Nucleus accumbens (tissue), 56 donors: ENCODE measurements around the gene APBB1IP.
"Not testable (repeated sequence)": the region's sequence is repeated elsewhere in the genome, so short reads cannot be mapped to it uniquely, and the experiment has no call there.

Experiments used
- DNase-seq, 56 donors: peaks; one replicate each; lab custom pipeline; 2025; lab: John Stamatoyannopoulos, UW

APBB1IP gene

GRCh38 chr10:26475386-26475785 is 37.2 kb downstream of the APBB1IP start:
- DNase-seq: no peak

DNA sequence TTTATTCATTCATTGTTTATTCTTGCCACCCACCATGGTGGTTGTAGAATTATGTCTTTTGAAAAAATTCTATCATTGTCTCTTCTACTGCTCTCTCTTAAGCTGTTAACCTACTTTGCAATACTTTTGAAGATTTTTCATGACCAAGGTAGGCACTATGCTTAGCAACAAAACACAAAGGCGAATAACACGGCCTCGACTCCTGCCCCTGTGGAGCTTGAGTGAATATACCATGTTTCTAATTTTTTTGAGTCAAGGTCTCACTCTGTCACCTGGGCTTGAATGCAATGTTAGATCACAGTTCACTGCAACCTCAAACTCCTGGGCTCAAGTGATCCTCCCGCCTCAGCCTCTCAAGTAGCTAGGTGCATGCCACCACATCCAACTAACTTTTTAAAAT is 39.4 kb downstream of the APBB1IP start:
- no peak for DNase-seq

DNA sequence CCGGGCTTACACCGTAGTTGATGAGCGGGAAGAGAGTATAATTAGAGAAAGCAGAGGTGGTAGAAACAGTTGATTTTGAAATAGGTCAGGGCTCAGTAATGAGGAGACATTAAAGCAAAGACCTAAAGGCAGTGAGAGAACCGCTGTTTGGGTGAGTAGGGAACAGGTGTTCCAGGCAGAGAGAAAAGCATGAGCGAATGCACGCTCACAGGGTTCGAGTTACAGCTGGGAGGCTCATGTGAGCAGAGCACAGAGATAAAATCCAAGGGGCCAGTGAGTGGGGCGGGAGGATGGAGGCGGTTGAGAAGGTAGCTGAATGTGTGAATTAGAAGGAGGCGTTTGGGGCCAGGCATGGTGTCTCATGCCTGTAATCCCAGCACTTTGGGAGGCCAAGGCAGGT is 39.9 kb downstream of the APBB1IP start:
- DNase-seq: no peak

DNA sequence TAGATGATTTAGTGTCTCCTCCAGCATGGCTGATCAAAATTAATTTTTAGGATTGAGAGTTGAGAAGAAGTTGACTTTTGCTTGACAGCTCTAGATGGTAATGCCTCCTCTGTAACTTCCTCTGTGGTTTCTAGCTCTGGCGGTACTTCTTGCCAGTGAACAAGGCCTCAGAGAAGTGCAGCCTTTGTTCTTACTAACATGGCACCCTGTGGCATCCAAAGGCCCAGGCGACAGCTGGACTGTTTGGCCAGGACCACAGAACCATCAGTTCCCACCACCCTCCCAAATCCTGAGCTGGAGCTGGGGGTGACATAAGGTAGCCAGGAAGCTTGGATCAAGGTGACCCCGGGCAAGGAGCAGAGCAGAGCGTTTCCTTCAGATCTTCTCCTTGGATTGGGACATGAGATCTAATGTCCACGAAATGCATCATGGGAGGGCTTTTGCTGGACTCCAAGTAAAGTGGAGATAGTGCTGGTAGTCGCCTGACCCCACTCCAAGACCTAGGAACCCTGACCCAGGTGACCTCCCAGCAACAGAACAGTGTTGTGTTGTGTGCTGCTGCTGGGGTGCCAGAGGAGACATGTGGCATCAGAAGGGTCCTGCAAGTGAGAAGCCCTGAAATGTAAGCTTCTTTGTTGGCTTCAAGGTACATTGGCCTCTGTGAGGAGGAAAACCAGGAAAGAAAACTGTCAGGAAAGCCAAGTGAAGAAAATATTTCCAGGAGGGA is 41.8 kb downstream of the APBB1IP start:
- DNase-seq: no peak

GRCh38 chr10:26481315-26481692 is 43.2 kb downstream of the APBB1IP start:
- DNase-seq: no peak

GRCh38 chr10:26481914-26482550 is 43.9 kb downstream of the APBB1IP start:
- no peak for DNase-seq

DNA sequence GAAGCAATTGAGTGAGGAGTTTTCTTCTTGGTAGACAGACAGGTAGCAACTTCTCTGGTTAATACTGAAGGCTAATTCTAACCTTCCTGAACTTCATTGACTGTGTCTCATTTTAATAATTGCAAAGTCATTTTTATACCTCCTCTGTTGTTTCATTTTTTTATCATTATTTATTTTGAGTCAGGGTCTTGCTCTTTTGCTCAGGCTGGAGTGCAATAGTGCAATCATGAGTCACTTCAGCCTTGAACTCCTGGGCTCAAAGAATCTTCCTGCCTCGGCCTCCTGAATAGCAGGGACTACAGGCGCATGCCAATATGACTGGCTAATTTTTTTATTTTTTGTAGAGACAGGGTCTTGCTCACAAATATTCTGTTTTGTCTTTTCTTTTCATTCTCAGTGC is 45.4 kb downstream of the APBB1IP start:
- no peak for DNase-seq

GRCh38 chr10:26485150-26485941 is 47.2 kb downstream of the APBB1IP start:
- DNase-seq: no peak

DNA sequence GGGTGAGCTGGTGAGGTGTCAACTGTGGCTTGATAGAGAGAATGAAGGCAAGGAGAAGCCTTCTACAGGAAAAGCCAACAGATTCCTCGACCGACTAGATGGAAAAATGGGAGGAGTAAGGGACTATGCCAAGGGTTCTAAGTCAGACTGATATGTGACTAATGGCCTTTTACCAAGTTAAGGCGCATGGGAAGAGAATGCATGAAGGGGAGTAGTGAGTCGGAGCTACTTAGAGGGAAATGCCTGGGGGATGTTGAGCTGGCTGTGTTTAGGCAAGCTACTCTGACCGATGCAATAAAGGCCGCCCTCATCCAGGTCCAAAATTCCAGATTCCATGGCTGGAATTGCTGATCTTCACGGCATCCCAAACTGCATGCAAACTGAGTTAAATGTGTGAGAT is 48.2 kb downstream of the APBB1IP start:
- DNase-seq: no peak

DNA sequence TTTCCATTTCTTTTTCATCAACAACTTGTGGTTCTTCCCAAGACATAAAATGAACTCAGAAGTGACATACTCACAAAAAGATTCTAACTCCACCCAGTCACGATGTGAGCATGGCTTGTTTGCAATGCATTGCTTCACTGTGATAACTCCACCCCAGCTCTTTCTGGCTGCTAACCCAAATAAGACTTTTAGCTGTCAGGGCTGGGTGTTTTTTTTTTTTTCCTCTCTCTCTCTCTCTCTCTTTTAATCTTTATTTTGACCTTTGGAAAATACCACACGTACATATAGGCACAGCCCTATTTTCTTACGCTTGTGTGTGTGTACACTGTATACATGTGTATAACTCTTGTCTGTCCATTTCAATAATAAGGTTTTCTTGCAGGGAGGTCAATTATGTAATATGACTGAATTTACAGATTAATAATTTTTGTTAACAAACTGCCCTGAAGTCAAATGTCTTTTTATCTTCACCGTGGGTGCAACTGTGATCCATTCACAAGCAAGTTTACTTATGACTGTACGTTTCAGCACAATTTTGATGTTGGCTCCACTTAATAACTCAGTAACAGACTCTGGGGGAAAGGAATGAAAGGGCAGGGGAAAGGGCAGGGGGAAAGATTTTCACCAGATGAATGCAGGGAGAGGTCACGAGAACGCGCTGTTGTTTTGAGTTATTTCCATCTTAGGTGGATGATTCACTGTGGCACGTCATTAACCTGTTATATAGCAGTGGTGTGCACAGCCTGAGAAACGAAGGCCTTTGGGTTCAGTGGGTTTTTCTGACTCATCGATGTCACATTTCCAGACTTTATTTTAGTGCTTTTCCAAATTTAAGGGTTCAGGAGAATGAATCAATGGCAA is 49.1 kb downstream of the APBB1IP start:
- DNase-seq: peak in 10 of 56 donors; percentile 2 to 47 (median 12)

DNA sequence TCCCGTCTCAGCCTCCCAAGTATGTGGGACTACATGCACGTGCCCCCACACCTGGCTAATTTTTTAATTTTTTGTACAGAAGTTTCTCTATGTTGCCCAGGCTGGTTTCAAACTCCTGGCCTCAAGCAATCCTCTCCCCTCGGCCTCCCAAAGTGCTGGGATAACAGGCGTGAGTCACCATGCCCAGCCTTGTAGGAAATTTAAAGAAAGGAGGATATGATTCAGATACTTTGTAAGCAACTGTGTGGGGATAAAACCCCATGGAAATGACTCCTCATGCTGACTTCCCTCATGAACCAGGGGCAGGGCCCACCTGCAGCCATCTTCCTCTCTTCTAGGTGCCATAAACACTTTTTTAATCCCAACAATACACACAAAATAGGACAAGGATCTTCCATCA is 50.2 kb downstream of the APBB1IP start:
- DNase-seq: no peak

DNA sequence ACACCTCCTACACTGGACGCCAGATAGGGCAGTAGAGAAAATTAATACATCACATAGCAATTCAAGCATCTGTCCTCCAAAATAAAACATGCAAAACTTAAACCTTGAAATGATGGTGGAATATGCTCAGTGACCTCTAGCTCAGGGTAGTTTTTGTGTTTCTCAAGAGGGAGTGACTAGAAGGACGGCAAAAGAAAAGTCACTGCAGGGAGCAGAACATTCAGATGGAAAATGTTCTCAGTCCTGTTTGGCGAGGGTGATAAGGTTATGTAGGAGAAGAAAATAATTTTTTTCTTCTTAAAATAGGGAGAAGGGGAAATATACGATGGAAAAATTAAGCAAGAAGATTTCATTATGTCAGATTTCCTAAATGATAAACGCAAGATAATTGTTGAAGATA is 50.9 kb downstream of the APBB1IP start:
- DNase-seq: no peak

DNA sequence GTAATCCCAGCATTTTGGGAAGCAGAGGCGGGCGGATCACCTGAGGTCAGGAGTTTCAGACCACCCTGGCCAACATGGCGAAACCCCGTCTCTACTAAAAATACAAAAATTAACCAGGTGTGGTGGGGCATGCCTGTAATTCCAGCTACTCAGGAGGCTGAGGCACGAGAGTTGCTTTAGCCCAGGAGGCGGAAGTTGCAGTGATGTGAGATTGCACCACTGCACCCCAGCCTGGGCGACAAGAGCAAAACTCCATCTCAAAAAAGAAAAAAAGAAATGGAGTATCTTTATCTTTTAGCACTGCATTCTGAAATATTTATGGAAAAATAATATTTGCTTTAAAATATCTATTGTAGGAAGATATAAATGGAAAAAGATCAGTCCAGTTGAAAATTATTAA is 52.2 kb downstream of the APBB1IP start:
- DNase-seq: not testable (repeated sequence)

- no peak for DNase-seq
Measured at GRCh38 chr10:26491276-26491675, 53.1 kb downstream of the APBB1IP start.

GRCh38 chr10:26491934-26492333 is 53.8 kb downstream of the APBB1IP start:
- no peak for DNase-seq

DNA sequence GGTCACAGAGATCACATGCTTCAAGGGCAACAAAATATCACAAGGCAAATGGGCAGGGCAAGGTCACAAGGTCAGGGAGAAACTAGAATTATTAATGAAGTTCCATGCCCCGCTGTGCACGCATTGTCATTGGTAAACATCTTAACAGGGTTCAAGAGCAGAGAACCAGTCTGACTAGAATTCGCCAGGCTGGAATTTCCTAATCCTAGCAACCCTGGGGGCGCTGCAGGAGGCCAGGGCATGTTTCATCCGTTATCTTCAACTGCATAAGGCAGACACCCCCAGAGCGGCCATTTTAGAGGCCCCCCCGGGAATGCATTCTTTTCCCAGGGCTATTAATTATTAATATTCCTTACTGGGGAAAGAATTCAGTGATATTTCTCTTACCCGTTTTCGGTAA is 54.6 kb downstream of the APBB1IP start:
- not testable (repeated sequence) for DNase-seq

GRCh38 chr10:26494018-26494417 is 55.9 kb downstream of the APBB1IP start:
- DNase-seq: no peak

DNA sequence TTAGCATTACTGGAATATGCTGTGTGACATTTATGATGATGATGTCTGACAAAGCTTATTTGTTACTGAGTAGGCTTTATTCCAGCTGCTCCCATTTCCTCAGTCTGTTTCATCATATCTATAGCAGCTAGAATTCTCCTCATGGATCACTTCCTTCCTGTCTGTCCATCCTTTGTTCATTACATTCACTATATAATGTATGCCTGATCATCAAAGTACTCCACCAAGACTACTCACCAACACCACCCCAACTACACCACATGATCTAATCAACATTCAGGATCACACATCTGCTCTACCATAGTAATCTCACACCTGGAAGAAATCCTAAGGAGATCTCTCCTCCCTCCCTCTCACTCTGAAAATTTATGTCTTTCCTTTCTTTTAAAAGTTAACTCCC is 61.3 kb downstream of the APBB1IP start:
- DNase-seq: no peak

DNA sequence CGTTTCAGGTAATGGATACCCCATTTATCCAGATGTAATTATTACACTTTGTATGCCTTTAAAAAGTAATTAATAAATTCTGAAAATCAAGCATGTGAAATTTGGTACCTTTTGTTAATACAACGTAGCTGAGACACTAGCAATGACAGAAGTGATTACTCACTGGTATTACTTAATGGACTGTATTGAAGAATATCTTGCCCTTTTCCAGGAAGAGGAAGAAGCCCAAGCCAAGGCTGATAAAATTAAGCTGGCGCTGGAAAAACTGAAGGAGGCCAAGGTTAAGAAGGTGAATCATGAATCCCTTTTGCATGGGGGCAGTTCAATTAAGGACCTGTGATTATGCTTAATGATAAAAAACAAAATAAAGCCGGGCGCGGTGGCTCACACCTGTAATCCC is 64.8 kb downstream of the APBB1IP start:
- DNase-seq: no peak

DNA sequence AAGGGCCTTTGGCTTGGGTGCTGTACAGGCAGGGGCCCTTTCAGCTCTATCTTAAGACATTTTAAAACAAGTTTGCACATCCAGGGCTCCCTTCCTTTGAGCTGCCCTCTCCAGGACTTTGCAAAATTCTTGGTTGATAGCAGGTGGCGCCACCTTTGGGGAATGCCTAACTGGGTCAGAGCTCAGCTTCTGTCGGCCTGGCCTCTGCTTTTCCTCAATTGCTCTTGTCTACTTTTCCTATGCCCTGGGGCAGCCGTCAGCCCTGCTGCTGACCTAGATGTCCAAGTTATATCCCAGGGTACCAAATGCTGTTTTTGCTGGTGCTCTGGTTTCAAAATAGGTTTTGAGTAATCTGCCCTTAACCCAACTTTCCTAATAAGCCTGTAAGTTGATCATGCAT is 65.8 kb downstream of the APBB1IP start:
- DNase-seq: no peak

DNA sequence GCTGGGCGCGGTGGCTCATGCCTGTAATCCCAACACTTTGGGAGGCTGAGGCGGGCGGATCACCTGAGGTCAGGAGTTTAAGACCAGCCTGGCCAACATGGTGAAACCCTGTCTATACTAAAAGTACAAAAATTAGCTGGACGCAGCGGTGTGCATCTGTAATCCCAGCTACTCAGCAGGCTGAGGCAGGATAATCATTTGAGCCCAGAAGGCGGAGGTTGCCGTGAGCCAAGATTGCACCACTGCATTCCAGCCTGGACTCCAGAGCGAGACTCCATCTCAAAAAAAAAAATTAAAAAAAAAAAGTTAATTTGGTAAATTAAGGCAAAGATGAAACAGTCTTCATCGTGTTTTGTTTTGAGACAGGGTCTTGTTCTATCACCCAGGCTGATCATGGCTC is 66.3 kb downstream of the APBB1IP start:
- not testable (repeated sequence) for DNase-seq
